Panc1 (cell line): Measurements from ENCODE around the gene RNF130.

Source experiments
- CTCF ChIP-seq: fragments of 450-650 bp; IDR thresholded peaks from 2 replicates; pipeline ENCODE4 v1.5.1; 2017; ENCODE audit warnings: mild to moderate bottlenecking
- POLR2AphosphoS5 ChIP-seq: IDR thresholded peaks from 2 replicates; pipeline ENCODE4 v1.6.1; 2012; ENCODE audit warnings: mild to moderate bottlenecking, low read depth, low read length, moderate library complexity
- REST ChIP-seq, 2 experiments: IDR thresholded peaks; 2 replicates each; pipeline ENCODE4 v1.6.1; 2011 to 2012; ENCODE audit warnings: low read depth in 2 of 2, control low read depth in 1 of 2, low read length in 1 of 2, mild to moderate bottlenecking in 1 of 2, moderate library complexity in 1 of 2; ENCODE audit not compliant: insufficient read depth in 1 of 2
- TCF7L2 ChIP-seq: IDR thresholded peaks from 2 replicates; pipeline ENCODE4 v1.6.1; 2011; ENCODE audit warnings: mild to moderate bottlenecking, low read depth, low read length, inconsistent platforms

DNA sequence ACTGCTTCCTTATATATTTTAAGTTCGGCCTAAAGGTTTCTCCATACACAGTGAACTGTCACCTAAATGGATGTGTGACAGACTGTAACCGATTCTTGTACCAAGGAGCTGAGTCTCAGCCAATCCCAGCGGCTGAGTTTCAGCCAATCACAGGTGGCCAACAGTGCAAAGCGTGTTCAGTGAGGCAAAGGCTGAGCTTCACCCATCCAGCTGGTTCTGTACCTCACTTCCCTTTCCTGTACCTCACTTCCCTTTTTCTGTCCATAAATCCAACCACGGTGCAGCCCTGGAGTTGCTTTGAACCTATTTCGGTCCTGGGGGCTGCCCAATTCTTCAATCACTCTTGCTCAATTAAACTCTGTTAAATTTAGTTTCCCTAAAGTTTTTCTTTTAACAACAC lies 148.1 kb downstream of the RNF130 start:
- no peak for TF ChIP-seq CTCF
- TF ChIP-seq REST (IDR thresholded peaks at IDR 0.05; ENCODE audit: insufficient read depth in 1 of 2, low read depth in 2 of 2, low read length in 1 of 2) = no peak
- TF ChIP-seq POLR2AphosphoS5 = no peak
- TF ChIP-seq TCF7L2 = no peak
